ENCODE results near the gene CHMP4B. TPM values are rescaled to one million over a fixed set of nuclear protein-coding genes. Genes with fewer than 3 reads are reported as not detected.

The CHMP4B gene
- total RNA-seq, 1 experiment from 2014 or later: 72.5 TPM

DNA sequence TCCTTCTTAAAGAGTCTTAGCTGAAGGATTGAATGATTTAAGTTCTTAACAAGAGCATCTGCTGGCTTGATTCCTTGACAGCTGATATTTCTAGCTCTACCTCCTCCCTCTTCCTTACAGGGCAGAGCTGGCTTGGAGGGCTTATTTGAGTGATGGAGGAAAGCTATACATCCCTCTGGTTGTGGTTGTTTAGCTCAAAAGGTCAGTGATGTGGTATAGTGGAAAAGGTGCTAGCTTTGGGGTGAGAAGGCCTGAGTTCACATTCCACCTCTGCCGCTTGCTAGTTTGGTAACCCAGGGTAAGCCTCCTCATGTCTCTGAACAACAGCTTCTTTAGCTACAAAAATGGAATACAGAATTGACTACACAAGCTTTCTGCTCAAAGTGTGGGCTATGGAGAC is 8.3 kb downstream of the CHMP4B start (continued):
- TF ChIP-seq, protein P1, sequence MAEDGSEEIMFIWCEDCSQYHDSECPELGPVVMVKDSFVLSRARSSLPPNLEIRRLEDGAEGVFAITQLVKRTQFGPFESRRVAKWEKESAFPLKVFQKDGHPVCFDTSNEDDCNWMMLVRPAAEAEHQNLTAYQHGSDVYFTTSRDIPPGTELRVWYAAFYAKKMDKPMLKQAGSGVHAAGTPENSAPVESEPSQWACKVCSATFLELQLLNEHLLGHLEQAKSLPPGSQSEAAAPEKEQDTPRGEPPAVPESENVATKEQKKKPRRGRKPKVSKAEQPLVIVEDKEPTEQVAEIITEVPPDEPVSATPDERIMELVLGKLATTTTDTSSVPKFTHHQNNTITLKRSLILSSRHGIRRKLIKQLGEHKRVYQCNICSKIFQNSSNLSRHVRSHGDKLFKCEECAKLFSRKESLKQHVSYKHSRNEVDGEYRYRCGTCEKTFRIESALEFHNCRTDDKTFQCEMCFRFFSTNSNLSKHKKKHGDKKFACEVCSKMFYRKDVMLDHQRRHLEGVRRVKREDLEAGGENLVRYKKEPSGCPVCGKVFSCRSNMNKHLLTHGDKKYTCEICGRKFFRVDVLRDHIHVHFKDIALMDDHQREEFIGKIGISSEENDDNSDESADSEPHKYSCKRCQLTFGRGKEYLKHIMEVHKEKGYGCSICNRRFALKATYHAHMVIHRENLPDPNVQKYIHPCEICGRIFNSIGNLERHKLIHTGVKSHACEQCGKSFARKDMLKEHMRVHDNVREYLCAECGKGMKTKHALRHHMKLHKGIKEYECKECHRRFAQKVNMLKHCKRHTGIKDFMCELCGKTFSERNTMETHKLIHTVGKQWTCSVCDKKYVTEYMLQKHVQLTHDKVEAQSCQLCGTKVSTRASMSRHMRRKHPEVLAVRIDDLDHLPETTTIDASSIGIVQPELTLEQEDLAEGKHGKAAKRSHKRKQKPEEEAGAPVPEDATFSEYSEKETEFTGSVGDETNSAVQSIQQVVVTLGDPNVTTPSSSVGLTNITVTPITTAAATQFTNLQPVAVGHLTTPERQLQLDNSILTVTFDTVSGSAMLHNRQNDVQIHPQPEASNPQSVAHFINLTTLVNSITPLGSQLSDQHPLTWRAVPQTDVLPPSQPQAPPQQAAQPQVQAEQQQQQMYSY (CRISPR knock-in tag; IDR thresholded peaks at IDR 0.05): no peak
- no peak for TF ChIP-seq IRF2 (CRISPR knock-in tag; IDR thresholded peaks at IDR 0.05; ENCODE audit: borderline replicate concordance, low read depth)
- TF ChIP-seq CDX4 (CRISPR knock-in tag; IDR thresholded peaks at IDR 0.05; ENCODE audit: borderline replicate concordance): no peak
- no peak for TF ChIP-seq RORB (CRISPR knock-in tag; IDR thresholded peaks at IDR 0.05)
- TF ChIP-seq ZNF232 (CRISPR knock-in tag; IDR thresholded peaks at IDR 0.05): no peak
- TF ChIP-seq ZNF138 (CRISPR knock-in tag; conservative IDR thresholded peaks at IDR 0.05): no peak
- TF ChIP-seq, protein P2, sequence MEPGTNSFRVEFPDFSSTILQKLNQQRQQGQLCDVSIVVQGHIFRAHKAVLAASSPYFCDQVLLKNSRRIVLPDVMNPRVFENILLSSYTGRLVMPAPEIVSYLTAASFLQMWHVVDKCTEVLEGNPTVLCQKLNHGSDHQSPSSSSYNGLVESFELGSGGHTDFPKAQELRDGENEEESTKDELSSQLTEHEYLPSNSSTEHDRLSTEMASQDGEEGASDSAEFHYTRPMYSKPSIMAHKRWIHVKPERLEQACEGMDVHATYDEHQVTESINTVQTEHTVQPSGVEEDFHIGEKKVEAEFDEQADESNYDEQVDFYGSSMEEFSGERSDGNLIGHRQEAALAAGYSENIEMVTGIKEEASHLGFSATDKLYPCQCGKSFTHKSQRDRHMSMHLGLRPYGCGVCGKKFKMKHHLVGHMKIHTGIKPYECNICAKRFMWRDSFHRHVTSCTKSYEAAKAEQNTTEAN (CRISPR knock-in tag; IDR thresholded peaks at IDR 0.05): no peak

DNA sequence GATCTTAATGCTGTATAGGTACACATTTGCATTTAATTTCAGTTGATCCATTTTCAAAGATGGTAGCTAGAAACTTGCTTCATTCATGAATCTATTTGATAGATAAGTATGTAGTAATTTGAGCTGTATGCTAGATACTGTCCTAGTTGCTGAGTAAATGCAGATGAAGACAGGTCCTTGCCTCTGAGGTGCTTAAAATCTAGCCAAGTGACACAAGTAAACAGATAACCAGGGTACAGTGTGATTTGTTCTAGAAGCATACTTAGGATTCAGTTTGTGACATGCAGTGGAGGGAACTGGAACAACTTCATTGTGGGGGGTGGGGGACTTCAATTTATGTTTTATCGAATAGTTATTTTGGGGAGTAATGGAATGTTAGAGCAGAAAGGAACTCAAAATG is 9.2 kb downstream of the CHMP4B start:
- Mint-ChIP-seq H3K9me3 (no peaks in the 10 kb centered on the region), H3K36me3 (no peaks in the 10 kb centered on the region), H3K27me3 (ENCODE audit: low read depth) (no peaks in the 10 kb centered on the region), H3K4me3 (no peak overlapping the region), H3K27ac (peak overlapping the region; percentile 52), H3K4me1 (peaks cover 11% of the 10 kb centered on the region)
- ATAC-seq: no peak
- POLR2A ChIA-PET: no interaction called here
- TF ChIP-seq TEAD4 (CRISPR knock-in tag; IDR thresholded peaks at IDR 0.05) (no peak), SP1 (CRISPR knock-in tag; conservative IDR thresholded peaks at IDR 0.05) (no peak)
- DNase-seq (ENCODE audit: low spot score): no peak
- CTCF ChIA-PET: no interaction called here

DNA sequence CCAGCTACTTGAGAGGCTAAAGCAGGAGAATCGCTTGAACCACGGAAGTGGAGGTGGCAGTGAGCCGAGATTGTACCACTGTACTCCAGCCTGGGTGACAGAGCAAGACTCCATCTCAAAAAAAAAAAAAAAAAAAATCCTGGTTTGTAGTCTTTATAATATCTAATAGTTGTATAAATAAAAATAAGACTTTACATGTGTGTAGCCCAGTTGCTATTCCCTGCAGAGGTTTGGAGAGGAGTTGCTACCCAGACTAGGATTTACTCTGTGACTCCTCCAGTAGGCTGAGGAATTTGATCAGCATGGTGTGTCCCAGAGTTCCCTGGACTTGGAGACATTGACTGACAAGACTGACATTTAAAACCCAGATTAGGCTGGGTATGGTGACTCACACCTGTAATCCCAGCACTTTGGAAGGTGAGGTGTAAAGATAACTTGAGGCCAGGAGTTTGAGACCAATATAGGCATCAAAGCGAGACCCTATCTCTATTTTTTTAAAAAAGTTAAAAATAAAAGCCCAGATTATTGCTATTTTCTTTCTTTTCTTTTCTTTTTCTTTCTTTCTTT is 10.2 kb downstream of the CHMP4B start:
- TF ChIP-seq, protein P3, sequence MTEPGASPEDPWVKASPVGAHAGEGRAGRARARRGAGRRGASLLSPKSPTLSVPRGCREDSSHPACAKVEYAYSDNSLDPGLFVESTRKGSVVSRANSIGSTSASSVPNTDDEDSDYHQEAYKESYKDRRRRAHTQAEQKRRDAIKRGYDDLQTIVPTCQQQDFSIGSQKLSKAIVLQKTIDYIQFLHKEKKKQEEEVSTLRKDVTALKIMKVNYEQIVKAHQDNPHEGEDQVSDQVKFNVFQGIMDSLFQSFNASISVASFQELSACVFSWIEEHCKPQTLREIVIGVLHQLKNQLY (CRISPR knock-in tag; IDR thresholded peaks at IDR 0.05): no peak
- TF ChIP-seq ETV6 (CRISPR knock-in tag; IDR thresholded peaks at IDR 0.05): no peak
- H3K27me3 Mint-ChIP-seq (ENCODE audit: low read depth): no peaks in the 10 kb centered on the region
- H3K36me3 Mint-ChIP-seq: no peaks in the 10 kb centered on the region
- ChIA-PET POLR2A (no interaction called here), CTCF (no interaction called here)
- no peak overlapping the region for H3K4me3 Mint-ChIP-seq
- H3K4me1 Mint-ChIP-seq: peaks cover 21% of the 10 kb centered on the region
- no peak overlapping the region for H3K27ac Mint-ChIP-seq
- no peak for ATAC-seq
- DNase-seq (ENCODE audit: low spot score): no peak
- no peaks in the 10 kb centered on the region for H3K9me3 Mint-ChIP-seq

- no peak overlapping the region; the same call in 1 of the 2 replicates for H3K27ac Mint-ChIP-seq
- no peak overlapping the region for H3K4me3 Mint-ChIP-seq
- no peak for DNase-seq (ENCODE audit: low spot score)
- POLR2A ChIA-PET: no interaction called here
- H3K36me3 Mint-ChIP-seq: no peaks in the 10 kb centered on the region
- CTCF ChIA-PET: no interaction called here
- H3K27me3 Mint-ChIP-seq (ENCODE audit: low read depth): no peaks in the 10 kb centered on the region
- H3K4me1 Mint-ChIP-seq: peaks cover 29% of the 10 kb centered on the region
- no peaks in the 10 kb centered on the region for H3K9me3 Mint-ChIP-seq
- no peak for ATAC-seq
- TF ChIP-seq, protein P4, sequence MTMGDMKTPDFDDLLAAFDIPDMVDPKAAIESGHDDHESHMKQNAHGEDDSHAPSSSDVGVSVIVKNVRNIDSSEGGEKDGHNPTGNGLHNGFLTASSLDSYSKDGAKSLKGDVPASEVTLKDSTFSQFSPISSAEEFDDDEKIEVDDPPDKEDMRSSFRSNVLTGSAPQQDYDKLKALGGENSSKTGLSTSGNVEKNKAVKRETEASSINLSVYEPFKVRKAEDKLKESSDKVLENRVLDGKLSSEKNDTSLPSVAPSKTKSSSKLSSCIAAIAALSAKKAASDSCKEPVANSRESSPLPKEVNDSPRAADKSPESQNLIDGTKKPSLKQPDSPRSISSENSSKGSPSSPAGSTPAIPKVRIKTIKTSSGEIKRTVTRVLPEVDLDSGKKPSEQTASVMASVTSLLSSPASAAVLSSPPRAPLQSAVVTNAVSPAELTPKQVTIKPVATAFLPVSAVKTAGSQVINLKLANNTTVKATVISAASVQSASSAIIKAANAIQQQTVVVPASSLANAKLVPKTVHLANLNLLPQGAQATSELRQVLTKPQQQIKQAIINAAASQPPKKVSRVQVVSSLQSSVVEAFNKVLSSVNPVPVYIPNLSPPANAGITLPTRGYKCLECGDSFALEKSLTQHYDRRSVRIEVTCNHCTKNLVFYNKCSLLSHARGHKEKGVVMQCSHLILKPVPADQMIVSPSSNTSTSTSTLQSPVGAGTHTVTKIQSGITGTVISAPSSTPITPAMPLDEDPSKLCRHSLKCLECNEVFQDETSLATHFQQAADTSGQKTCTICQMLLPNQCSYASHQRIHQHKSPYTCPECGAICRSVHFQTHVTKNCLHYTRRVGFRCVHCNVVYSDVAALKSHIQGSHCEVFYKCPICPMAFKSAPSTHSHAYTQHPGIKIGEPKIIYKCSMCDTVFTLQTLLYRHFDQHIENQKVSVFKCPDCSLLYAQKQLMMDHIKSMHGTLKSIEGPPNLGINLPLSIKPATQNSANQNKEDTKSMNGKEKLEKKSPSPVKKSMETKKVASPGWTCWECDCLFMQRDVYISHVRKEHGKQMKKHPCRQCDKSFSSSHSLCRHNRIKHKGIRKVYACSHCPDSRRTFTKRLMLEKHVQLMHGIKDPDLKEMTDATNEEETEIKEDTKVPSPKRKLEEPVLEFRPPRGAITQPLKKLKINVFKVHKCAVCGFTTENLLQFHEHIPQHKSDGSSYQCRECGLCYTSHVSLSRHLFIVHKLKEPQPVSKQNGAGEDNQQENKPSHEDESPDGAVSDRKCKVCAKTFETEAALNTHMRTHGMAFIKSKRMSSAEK (CRISPR knock-in tag; IDR thresholded peaks at IDR 0.05; ENCODE audit: borderline replicate concordance): no peak
- TF ChIP-seq, protein P5, sequence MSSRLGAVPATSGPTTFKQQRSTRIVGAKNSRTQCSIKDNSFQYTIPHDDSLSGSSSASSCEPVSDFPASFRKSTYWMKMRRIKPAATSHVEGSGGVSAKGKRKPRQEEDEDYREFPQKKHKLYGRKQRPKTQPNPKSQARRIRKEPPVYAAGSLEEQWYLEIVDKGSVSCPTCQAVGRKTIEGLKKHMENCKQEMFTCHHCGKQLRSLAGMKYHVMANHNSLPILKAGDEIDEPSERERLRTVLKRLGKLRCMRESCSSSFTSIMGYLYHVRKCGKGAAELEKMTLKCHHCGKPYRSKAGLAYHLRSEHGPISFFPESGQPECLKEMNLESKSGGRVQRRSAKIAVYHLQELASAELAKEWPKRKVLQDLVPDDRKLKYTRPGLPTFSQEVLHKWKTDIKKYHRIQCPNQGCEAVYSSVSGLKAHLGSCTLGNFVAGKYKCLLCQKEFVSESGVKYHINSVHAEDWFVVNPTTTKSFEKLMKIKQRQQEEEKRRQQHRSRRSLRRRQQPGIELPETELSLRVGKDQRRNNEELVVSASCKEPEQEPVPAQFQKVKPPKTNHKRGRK (CRISPR knock-in tag; IDR thresholded peaks at IDR 0.05; ENCODE audit: borderline replicate concordance): no peak
- no peak for TF ChIP-seq NFYB (CRISPR knock-in tag; conservative IDR thresholded peaks at IDR 0.05; ENCODE audit: low read depth)
- TF ChIP-seq RORB (CRISPR knock-in tag; IDR thresholded peaks at IDR 0.05): no peak
- TF ChIP-seq FOXJ3 (CRISPR knock-in tag; IDR thresholded peaks at IDR 0.05; ENCODE audit: borderline replicate concordance): no peak
Observed at GRCh38 chr20:33822423-33822822, 11.3 kb downstream of the CHMP4B start.
